ENCODE data around the gene SELENOS. TPM values are rescaled to one million over a fixed set of nuclear protein-coding genes. Genes with fewer than 3 reads are reported as not detected.

SELENOS gene
- total RNA-seq, 1 donor from 2014 or later, result 47.2 TPM

DNA sequence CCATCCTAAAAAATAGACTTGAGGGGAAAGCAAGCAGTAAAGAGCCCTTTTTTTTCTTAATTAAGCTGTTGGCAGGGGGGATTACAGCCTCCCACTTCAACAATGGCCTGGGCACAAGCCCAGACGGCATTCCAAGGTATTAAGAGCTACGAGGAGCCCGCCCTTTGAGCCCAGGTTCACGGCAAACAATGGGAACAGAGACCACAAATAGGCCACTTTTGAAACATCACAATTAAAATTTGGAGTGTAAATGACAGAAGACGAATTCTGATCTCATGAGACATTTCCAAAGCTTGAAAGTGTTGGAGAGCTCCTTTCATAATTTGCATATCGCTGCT lies 34.3 kb downstream of the SELENOS start:
- Mint-ChIP-seq H3K27me3 (no peaks in the 10 kb centered on the region), H3K36me3 (peaks cover 24% of the 10 kb centered on the region), H3K9me3 (peaks cover 4% of the 10 kb centered on the region), H3K4me3 (no peak overlapping the region), H3K27ac (no peak overlapping the region), H3K4me1 (ENCODE audit: unreplicated experiment) (peaks cover 66% of the 10 kb centered on the region)
- no peak for DNase-seq (ENCODE audit: extremely low spot score, unreplicated experiment)
- TF ChIP-seq, protein P1, sequence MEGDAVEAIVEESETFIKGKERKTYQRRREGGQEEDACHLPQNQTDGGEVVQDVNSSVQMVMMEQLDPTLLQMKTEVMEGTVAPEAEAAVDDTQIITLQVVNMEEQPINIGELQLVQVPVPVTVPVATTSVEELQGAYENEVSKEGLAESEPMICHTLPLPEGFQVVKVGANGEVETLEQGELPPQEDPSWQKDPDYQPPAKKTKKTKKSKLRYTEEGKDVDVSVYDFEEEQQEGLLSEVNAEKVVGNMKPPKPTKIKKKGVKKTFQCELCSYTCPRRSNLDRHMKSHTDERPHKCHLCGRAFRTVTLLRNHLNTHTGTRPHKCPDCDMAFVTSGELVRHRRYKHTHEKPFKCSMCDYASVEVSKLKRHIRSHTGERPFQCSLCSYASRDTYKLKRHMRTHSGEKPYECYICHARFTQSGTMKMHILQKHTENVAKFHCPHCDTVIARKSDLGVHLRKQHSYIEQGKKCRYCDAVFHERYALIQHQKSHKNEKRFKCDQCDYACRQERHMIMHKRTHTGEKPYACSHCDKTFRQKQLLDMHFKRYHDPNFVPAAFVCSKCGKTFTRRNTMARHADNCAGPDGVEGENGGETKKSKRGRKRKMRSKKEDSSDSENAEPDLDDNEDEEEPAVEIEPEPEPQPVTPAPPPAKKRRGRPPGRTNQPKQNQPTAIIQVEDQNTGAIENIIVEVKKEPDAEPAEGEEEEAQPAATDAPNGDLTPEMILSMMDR (conservative IDR thresholded peaks at IDR 0.05), result no peak

DNA sequence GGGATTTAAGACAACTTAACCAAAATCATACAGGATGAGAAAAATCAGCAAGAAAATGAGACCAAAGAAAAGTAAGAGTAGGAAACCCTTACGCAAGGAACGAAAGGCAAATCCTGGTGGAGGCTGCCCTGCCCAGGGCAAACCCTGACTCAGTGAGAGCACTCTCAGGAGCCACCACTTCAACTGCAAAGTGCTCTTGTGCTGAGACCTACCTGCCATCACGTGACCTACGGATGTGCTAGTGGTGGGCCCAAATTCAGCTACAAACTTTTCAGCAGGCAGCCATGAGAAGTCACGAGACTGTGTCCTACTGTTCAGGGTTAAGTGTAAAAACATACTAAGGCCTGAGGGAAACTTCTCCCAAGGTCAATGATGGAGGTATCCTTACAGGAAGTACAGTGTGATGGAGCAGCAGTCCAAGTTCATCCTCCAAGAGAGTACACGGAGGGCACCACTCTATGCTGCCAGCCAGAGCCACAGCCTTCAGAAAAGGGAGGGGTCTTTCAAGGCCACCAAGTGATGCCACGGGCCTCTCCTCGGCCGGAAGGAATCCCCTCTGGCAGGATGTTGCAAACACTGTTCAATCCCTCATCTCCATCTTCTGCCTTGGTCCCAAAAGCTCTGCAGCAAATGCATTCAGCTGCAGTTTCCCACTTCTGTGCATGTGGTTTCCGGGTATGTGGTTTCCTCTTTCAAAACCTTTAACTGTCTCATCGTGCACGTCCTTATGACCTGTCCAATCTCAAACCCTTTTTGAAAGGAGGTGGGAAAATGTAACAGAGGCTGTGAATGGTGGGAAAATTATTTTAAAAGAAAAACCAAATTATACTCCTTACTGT lies 34.9 kb downstream of the SELENOS start:
- H3K27me3 Mint-ChIP-seq, result no peaks in the 10 kb centered on the region
- H3K27ac Mint-ChIP-seq, result no peak overlapping the region
- peaks cover 4% of the 10 kb centered on the region for H3K9me3 Mint-ChIP-seq
- H3K4me3 Mint-ChIP-seq, result no peak overlapping the region
- TF ChIP-seq, protein P1 (conservative IDR thresholded peaks at IDR 0.05), result no peak
- H3K4me1 Mint-ChIP-seq (ENCODE audit: unreplicated experiment), result peaks cover 62% of the 10 kb centered on the region
- no peak for DNase-seq (ENCODE audit: extremely low spot score, unreplicated experiment)
- peaks cover 23% of the 10 kb centered on the region for H3K36me3 Mint-ChIP-seq

DNA sequence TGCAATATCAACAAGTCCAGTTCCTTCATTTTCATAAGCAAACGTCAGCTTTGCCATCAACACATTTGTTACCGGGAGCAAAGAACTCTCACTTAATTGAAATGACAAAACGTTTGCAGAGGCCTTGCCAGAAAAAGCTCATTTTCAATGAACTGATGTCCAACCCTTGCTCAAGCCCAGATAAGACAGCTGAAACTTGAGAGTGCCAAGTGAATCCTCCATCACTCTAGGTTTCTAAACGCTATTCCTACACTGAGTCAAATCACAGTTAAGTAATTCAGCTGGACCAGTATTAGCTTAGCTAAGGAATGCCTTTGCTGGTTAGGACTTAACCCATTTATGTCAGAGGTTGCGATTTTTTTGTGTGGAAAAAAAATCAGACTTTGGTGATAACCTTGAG lies 36.9 kb downstream of the SELENOS start:
- Mint-ChIP-seq H3K27me3 (no peaks in the 10 kb centered on the region), H3K4me1 (ENCODE audit: unreplicated experiment) (peaks cover 41% of the 10 kb centered on the region), H3K9me3 (peaks cover 4% of the 10 kb centered on the region), H3K36me3 (peaks cover 26% of the 10 kb centered on the region), H3K4me3 (no peak overlapping the region), H3K27ac (no peak overlapping the region)
- TF ChIP-seq, protein P1 (conservative IDR thresholded peaks at IDR 0.05), result no peak
- no peak for DNase-seq (ENCODE audit: extremely low spot score, unreplicated experiment)

DNA sequence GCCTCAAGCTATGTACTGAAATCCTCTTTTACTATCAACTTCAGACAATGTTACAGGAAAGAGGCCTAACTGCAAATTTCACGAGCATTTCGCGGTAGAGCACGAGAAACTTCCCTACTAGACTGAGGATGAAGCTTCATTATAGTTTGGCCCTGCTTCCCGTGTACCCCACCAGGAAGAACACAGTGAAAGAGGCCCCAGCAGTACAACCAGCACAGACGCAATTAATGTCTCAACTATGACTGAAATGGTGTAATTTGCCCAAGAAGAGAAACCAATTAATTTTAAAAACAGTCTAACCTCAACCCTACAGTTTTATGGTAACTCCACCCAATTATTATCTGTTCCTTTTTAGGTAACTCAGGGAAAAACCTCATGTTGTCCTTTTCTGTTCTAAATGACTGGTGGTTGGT lies 37.6 kb downstream of the SELENOS start:
- Mint-ChIP-seq H3K4me1 (ENCODE audit: unreplicated experiment) (peaks cover 35% of the 10 kb centered on the region), H3K27ac (no peak overlapping the region), H3K27me3 (no peaks in the 10 kb centered on the region), H3K4me3 (peak overlapping the region; percentile 34), H3K9me3 (peaks cover 4% of the 10 kb centered on the region), H3K36me3 (peaks cover 28% of the 10 kb centered on the region)
- no peak for DNase-seq (ENCODE audit: extremely low spot score, unreplicated experiment)
- TF ChIP-seq, protein P1 (conservative IDR thresholded peaks at IDR 0.05), result no peak

DNA sequence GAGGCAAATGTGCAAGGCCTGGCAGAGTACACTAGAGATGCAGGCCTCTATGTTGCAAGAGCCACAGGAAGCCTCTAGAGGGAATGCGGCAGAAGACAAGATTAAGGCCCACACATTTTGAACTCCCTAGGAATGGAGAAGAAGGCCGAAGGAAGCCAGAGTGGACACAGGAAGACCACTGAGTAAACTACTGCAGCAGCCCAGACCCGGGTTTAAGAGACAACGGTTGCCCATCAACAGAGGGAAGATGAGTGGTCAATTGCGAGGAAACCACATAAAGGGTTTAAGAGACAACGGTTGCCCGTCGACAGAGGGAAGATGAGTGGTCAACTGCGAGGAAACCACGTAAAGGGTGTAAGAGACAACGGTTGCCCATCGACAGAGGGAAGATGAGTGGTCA lies 40.0 kb downstream of the SELENOS start:
- Mint-ChIP-seq H3K9me3 (peaks cover 4% of the 10 kb centered on the region), H3K4me3 (no peak overlapping the region), H3K27ac (no peak overlapping the region), H3K36me3 (peaks cover 40% of the 10 kb centered on the region), H3K4me1 (ENCODE audit: unreplicated experiment) (peaks cover 24% of the 10 kb centered on the region), H3K27me3 (no peaks in the 10 kb centered on the region)
- DNase-seq (ENCODE audit: extremely low spot score, unreplicated experiment), result no peak
- TF ChIP-seq, protein P1 (conservative IDR thresholded peaks at IDR 0.05), result no peak
